ENCODE measurements around the gene HS3ST5. TPM values are rescaled to one million over a fixed set of nuclear protein-coding genes. Genes with fewer than 3 reads are reported as not detected.

HS3ST5 gene
- total RNA-seq, 1 experiment from 2014 or later = 0.09 TPM

- CTCF ChIA-PET = no interaction called here
- BruUV-seq (replicated peaks) = no TSS peak
These were observed 18.2 kb upstream of the HS3ST5 start for GRCh38 chr6:114361036-114361435.

GRCh38 chr6:114355300-114355699 lies 12.5 kb upstream of the HS3ST5 start:
- ChIA-PET POLR2A (ENCODE audit: unreplicated experiment) (no interaction called here), CTCF (no interaction called here)
- DNase-seq = no peak
- Histone ChIP-seq H4K20me1 (ENCODE audit: insufficient read depth) (no peaks in the 10 kb centered on the region), H3K36me3 (ENCODE audit: low read depth) (no peaks in the 10 kb centered on the region), H2AFZ (no peak overlapping the region), H3K27ac (no peak overlapping the region), H3K79me2 (ENCODE audit: low read depth) (no peaks in the 10 kb centered on the region), H3K4me3 (no peak overlapping the region), H3K4me2 (no peak overlapping the region), H3F3A (ENCODE audit: insufficient read depth, low read depth) (no peaks in the 10 kb centered on the region), H3K9me2 (ENCODE audit: insufficient read depth) (no peaks in the 10 kb centered on the region), H3K27me3 (ENCODE audit: insufficient read depth, low read depth) (no peaks in the 10 kb centered on the region), H3K4me1 (replicated peaks; ENCODE audit: insufficient read depth) (no peaks in the 10 kb centered on the region), H3K9me3 (ENCODE audit: insufficient read depth, low read depth) (no peaks in the 10 kb centered on the region)
- TF ChIP-seq, protein P1, sequence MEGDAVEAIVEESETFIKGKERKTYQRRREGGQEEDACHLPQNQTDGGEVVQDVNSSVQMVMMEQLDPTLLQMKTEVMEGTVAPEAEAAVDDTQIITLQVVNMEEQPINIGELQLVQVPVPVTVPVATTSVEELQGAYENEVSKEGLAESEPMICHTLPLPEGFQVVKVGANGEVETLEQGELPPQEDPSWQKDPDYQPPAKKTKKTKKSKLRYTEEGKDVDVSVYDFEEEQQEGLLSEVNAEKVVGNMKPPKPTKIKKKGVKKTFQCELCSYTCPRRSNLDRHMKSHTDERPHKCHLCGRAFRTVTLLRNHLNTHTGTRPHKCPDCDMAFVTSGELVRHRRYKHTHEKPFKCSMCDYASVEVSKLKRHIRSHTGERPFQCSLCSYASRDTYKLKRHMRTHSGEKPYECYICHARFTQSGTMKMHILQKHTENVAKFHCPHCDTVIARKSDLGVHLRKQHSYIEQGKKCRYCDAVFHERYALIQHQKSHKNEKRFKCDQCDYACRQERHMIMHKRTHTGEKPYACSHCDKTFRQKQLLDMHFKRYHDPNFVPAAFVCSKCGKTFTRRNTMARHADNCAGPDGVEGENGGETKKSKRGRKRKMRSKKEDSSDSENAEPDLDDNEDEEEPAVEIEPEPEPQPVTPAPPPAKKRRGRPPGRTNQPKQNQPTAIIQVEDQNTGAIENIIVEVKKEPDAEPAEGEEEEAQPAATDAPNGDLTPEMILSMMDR (conservative IDR thresholded peaks at IDR 0.05) = no peak
- TF ChIP-seq EZH2 (IDR thresholded peaks at IDR 0.05; ENCODE audit: low read depth) = no peak
- BruUV-seq (replicated peaks) = no TSS peak
- intact Hi-C loops (cut with micrococcal nuclease; ENCODE audit: unreplicated experiment) = no loop called here

More at GRCh38 chr6:114361036-114361435, 18.2 kb upstream of the HS3ST5 start:
- H3K36me3 ChIP-seq (ENCODE audit: low read depth) = no peaks in the 10 kb centered on the region
- TF ChIP-seq EZH2 (IDR thresholded peaks at IDR 0.05; ENCODE audit: low read depth) = no peak
- TF ChIP-seq, protein P1 (conservative IDR thresholded peaks at IDR 0.05) = no peak
- no peaks in the 10 kb centered on the region for H3K9me3 ChIP-seq (ENCODE audit: insufficient read depth, low read depth)
- H3K4me2 ChIP-seq = no peak overlapping the region
- H3F3A ChIP-seq (ENCODE audit: insufficient read depth, low read depth) = no peaks in the 10 kb centered on the region
- no peak for DNase-seq
- H3K27ac ChIP-seq = no peak overlapping the region
- no peak overlapping the region for H3K4me3 ChIP-seq
- POLR2A ChIA-PET (ENCODE audit: unreplicated experiment) = no interaction called here
- no peaks in the 10 kb centered on the region for H3K79me2 ChIP-seq (ENCODE audit: low read depth)
- no peaks in the 10 kb centered on the region for H3K9me2 ChIP-seq (ENCODE audit: insufficient read depth)
- intact Hi-C loops (cut with micrococcal nuclease; ENCODE audit: unreplicated experiment) = no loop called here
- H3K27me3 ChIP-seq (ENCODE audit: insufficient read depth, low read depth) = no peaks in the 10 kb centered on the region
- H4K20me1 ChIP-seq (ENCODE audit: insufficient read depth) = no peaks in the 10 kb centered on the region
- no peaks in the 10 kb centered on the region for H3K4me1 ChIP-seq (replicated peaks; ENCODE audit: insufficient read depth)
- H2AFZ ChIP-seq = no peak overlapping the region

- Histone ChIP-seq H3K27me3 (ENCODE audit: insufficient read depth, low read depth) (no peaks in the 10 kb centered on the region), H3K4me2 (no peak overlapping the region), H3K36me3 (ENCODE audit: low read depth) (no peaks in the 10 kb centered on the region), H3K9me2 (ENCODE audit: insufficient read depth) (no peaks in the 10 kb centered on the region), H4K20me1 (ENCODE audit: insufficient read depth) (no peaks in the 10 kb centered on the region), H3K4me3 (no peak overlapping the region), H2AFZ (no peak overlapping the region; the same call in 1 of the 2 replicates), H3K27ac (no peak overlapping the region), H3K79me2 (ENCODE audit: low read depth) (no peaks in the 10 kb centered on the region), H3F3A (ENCODE audit: insufficient read depth, low read depth) (no peaks in the 10 kb centered on the region), H3K9me3 (ENCODE audit: insufficient read depth, low read depth) (no peaks in the 10 kb centered on the region), H3K4me1 (replicated peaks; ENCODE audit: insufficient read depth) (no peaks in the 10 kb centered on the region)
- CTCF ChIA-PET = no interaction called here
- TF ChIP-seq EZH2 (IDR thresholded peaks at IDR 0.05; ENCODE audit: low read depth) = no peak
- TF ChIP-seq, protein P1 (conservative IDR thresholded peaks at IDR 0.05) = no peak
- POLR2A ChIA-PET (ENCODE audit: unreplicated experiment) = no interaction called here
- BruUV-seq (replicated peaks) = no TSS peak
- intact Hi-C loops (cut with micrococcal nuclease; ENCODE audit: unreplicated experiment) = no loop called here
- DNase-seq = no peak
These were observed 11.7 kb upstream of the HS3ST5 start for GRCh38 chr6:114354482-114354881.

Measured in PC-9 (cell line).